Measurements from ENCODE around the gene GPR183.

The GPR183 gene, protein sequence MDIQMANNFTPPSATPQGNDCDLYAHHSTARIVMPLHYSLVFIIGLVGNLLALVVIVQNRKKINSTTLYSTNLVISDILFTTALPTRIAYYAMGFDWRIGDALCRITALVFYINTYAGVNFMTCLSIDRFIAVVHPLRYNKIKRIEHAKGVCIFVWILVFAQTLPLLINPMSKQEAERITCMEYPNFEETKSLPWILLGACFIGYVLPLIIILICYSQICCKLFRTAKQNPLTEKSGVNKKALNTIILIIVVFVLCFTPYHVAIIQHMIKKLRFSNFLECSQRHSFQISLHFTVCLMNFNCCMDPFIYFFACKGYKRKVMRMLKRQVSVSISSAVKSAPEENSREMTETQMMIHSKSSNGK

DNA sequence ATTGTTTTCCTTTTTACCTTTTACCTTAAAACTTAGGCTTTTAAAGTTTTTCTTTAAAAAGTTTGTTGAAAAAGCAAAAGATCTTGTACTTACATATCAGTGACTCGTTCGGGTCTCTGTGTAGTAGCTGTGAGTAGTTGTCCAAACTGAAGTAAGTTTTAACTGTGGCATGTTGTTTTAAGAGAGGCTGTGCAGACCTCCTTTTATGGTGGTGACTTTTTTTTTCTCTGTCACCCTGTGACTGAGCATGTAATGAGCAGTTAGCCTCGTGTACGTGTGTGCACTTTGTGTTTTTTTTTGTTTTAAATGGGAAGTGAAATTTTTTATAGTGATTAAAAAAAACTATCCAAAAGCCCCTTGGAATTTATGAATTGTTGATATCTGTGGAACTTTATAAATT lies at the start of gene GPR183:
Gene GPR183, minus strand, starts transcription at position 153 of the 400 bp plus-strand sequence. CDS start 11,254 bp downstream, outside the sequence.
- H3K27me3 Mint-ChIP-seq (ENCODE audit: low read depth): no peaks in the 10 kb centered on the region
- H3K36me3 Mint-ChIP-seq (ENCODE audit: low read depth): peaks cover 53% of the 10 kb centered on the region
- DNase-seq (ENCODE audit: low spot score): no peak
- no peaks in the 10 kb centered on the region for H3K9me3 Mint-ChIP-seq
- H3K27ac Mint-ChIP-seq: peak within 1 kb of the TSS; percentile 89
- peaks cover 58% of the 10 kb centered on the region for H3K4me1 Mint-ChIP-seq (ENCODE audit: low read depth)
- H3K4me3 Mint-ChIP-seq: peak within 1 kb of the TSS; percentile 92

DNA sequence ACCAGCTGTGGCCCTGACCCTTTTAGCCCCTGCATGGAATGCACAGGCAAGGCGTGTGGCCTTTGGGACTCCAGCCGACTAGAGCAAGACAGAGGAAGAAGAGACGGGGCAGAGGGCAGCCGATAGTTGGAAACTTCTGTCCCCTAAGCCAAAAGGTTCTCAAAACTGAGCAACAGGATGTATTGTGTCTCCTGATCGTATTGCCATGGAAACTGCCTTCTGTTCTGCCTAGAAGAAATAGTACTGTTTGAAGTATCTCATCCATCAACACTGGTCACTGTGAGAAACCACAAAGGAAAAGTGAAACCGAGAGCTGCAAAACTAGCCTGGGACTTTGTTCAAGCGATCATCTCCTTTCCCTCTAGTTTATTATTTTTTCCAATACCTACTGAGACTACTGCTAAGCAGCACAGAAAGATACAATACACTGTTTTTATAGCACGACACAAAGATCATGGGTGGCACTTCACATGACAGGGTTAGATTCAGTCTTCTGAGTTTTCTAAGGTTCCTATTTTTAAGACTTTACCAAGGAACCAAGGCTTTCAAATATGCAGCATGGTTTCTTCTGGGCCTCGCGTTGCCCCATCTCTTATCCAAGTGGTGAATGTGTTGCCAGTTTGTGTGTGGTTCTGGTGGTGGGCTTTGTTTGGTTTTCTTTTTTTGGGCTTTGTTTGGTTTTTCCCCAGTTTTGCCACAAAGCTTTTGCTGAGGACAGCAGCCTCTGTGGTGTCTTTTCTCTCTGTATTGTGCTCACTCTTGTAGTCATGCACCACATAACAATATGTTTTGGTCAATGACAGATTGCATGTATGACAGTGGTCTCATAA lies 49.3 kb upstream of the GPR183 start:
- peak overlapping the region; percentile 97 for H3K27ac Mint-ChIP-seq
- H3K36me3 Mint-ChIP-seq (ENCODE audit: low read depth): peaks cover 52% of the 10 kb centered on the region
- DNase-seq (ENCODE audit: low spot score): peak; percentile 77
- H3K4me3 Mint-ChIP-seq: peak overlapping the region; percentile 71
- H3K27me3 Mint-ChIP-seq (ENCODE audit: low read depth): no peaks in the 10 kb centered on the region
- no peaks in the 10 kb centered on the region for H3K9me3 Mint-ChIP-seq
- peaks cover 92% of the 10 kb centered on the region for H3K4me1 Mint-ChIP-seq (ENCODE audit: low read depth)

DNA sequence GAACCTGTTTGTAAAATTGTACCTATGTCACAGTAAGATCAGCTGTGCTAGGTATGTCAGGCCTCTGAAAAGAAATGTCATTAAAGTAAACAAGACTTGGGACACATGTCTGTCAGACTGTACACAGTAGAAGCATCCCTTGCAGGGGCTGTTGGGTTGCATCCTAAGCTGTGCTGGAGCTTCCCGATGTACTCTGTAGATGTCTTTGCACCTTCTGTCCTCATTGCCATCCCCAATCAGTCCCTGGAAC lies 48.7 kb upstream of the GPR183 start:
- Mint-ChIP-seq H3K4me1 (ENCODE audit: low read depth) (peaks cover 91% of the 10 kb centered on the region), H3K27me3 (ENCODE audit: low read depth) (no peaks in the 10 kb centered on the region), H3K9me3 (no peaks in the 10 kb centered on the region), H3K4me3 (peak overlapping the region; percentile 71), H3K36me3 (ENCODE audit: low read depth) (peaks cover 51% of the 10 kb centered on the region), H3K27ac (peak overlapping the region; percentile 97)
- DNase-seq (ENCODE audit: low spot score): no peak

DNA sequence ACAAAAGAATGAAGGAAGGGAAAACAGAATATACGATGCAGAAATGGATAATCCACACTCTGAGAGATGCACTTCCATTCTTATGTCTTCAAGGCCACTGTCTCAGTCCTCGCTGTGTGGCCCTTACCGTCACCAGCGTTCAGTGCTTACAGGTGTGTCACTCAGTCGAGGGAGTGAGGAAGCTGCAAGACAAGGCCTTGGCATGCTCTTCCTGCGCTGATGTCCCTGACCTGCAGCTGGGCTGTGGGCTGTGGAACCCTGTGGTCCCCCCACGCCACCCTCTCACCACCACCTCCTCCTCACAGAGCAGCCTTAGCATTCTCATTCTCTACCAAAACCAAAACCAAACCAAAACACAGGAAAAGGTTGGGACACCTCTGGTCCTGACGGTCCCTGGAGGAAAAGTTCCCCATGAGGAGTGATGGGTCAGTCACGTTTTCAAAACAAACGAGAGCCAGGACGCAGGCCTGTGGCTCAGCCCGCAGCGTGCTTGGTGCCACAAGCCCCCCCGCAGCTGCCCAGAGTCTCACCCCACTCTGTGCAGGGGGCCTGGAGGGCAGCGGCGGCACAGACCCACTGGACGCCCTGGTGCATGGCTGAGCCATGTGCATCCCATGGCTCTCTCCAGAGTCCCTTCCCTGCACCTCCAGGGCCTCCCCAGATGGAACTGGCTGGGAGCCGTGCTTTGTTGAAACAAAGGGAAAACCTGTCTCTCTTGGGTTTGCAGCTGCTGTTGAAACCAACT lies 48.2 kb upstream of the GPR183 start:
- Mint-ChIP-seq H3K27ac (peak overlapping the region; percentile 97), H3K4me1 (ENCODE audit: low read depth) (peaks cover 91% of the 10 kb centered on the region), H3K36me3 (ENCODE audit: low read depth) (peaks cover 50% of the 10 kb centered on the region)

DNA sequence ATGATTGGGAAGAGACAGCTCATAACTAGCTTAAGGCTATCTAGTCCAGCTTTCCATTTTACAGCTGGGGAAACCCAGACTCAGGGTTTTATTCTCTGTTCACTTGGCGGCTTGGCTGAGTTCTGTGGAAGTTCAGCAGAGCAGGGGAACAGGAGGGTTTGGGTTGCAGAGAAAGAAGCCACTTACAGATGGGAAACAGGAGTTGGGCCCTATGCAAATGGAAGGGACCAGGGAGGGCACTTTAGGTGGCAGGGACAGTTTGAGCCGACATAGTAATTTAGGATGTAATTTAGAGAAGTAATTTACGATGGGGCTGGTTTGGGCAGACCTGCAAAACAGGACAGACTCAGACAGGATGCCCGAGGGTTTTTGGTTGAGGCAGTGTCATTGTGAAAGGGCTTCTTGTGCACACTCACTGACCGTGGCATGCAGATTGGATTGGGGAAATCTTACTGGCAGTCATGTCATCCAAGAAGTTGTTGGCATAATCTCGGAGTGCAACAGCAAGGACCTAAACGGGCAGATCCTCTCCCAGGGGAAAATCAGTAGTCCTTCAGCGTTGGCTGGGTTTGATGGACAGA lies 47.3 kb upstream of the GPR183 start:
- Mint-ChIP-seq H3K27ac (peak overlapping the region; percentile 97), H3K36me3 (ENCODE audit: low read depth) (peaks cover 48% of the 10 kb centered on the region), H3K27me3 (ENCODE audit: low read depth) (no peaks in the 10 kb centered on the region), H3K9me3 (no peaks in the 10 kb centered on the region), H3K4me3 (peak overlapping the region; percentile 70), H3K4me1 (ENCODE audit: low read depth) (peaks cover 83% of the 10 kb centered on the region)
- peak; percentile 52 for DNase-seq (ENCODE audit: low spot score)

More for the DNA sequence above, 48.2 kb upstream of the GPR183 start:
- DNase-seq (ENCODE audit: low spot score): no peak
- peak overlapping the region; percentile 71 for H3K4me3 Mint-ChIP-seq
- H3K27me3 Mint-ChIP-seq (ENCODE audit: low read depth): no peaks in the 10 kb centered on the region
- no peaks in the 10 kb centered on the region for H3K9me3 Mint-ChIP-seq

DNA sequence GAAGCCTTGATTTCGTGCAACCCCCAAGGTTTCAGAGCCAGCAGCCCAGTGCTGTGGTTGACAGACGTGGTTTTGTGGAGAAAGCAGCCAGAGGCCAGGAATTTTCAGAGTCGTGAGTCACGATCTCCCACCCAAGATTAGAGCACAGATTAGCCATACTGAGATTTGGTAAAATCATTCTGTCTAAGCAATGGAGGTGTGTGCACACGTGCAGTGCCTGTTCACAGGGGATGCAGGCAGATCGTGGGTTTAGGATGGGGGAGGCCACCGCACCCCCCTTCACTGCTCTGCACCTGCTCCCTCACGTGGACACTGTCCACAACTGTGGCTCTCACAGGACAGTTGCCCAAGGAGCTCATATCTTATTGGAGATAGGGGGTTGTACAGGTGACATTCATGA lies 46.6 kb upstream of the GPR183 start:
- H3K4me3 Mint-ChIP-seq: peak overlapping the region; percentile 70
- peaks cover 78% of the 10 kb centered on the region for H3K4me1 Mint-ChIP-seq (ENCODE audit: low read depth)
- H3K36me3 Mint-ChIP-seq (ENCODE audit: low read depth): peaks cover 47% of the 10 kb centered on the region
- H3K27ac Mint-ChIP-seq: peak overlapping the region; percentile 97
- no peaks in the 10 kb centered on the region for H3K9me3 Mint-ChIP-seq
- DNase-seq (ENCODE audit: low spot score): peak; percentile 52
- no peaks in the 10 kb centered on the region for H3K27me3 Mint-ChIP-seq (ENCODE audit: low read depth)

DNA sequence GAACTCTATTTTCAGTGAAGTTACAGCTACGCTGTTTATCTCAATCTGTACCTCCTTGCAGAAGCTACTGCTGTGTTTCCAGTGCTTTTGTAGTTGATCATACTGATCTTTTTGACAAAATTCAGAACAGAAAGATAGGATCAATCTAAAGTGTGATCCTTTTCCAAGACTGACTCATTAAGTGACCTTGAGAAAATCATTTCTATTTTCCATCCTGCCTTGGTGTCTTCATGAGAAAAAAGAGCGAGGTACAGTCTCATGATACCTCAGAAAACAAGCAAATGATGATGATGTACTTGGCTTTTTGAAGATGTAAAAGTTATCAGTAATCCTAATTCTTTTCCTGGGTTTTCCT lies 46.0 kb upstream of the GPR183 start:
- H3K36me3 Mint-ChIP-seq (ENCODE audit: low read depth): peaks cover 45% of the 10 kb centered on the region

DNA sequence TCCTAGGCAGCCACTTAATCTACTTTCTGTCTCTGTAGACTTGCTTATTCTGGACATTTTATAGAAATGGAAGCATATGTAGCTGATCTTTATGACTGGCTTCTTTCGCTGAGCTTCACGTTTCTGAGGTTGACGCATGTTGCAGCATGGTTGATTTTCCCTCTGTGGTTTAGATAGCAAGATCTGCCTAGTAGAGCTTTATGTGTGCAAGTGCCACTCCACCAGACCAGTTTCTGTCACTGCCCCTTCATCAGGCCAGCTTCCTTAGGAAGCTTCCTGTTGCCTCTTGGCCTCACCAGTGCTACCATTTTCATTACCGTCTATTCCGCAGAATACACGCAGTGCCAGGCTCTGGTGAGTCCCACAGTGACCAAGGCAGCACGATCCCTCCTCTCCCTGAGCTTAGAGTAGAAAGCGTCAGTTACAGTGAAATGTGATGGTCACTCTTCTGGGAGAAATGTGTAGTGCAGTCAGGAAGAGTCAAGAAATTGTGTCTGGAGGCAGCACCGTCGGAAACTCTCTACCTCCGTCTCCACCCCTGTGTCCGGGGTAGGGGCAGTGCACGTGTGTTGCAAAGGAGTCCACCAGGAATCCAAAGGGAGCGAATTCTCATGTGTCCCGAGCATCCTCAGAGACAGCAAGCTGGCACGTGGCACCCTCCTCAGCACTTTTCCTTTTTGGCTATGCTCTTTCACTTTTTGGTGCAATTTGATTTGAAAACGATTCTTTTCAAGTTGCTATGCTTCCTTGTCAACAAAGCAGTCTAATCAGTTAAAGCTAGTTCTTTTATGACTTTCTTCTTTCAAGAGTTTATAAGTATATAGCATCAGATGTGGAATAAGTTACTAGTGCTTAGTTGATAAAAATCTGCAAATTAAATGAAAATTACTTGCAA lies 45.4 kb upstream of the GPR183 start:
- DNase-seq (ENCODE audit: low spot score): peak; percentile 61
- peak overlapping the region; percentile 92 for H3K27ac Mint-ChIP-seq
- no peaks in the 10 kb centered on the region for H3K27me3 Mint-ChIP-seq (ENCODE audit: low read depth)
- peaks cover 46% of the 10 kb centered on the region for H3K36me3 Mint-ChIP-seq (ENCODE audit: low read depth)
- peaks cover 73% of the 10 kb centered on the region for H3K4me1 Mint-ChIP-seq (ENCODE audit: low read depth)
- H3K4me3 Mint-ChIP-seq: peak overlapping the region; percentile 70
- H3K9me3 Mint-ChIP-seq: no peaks in the 10 kb centered on the region

More for the DNA sequence above, 46.0 kb upstream of the GPR183 start:
- peak overlapping the region; percentile 70 for H3K4me3 Mint-ChIP-seq
- H3K9me3 Mint-ChIP-seq: no peaks in the 10 kb centered on the region
- H3K27ac Mint-ChIP-seq: peak overlapping the region; percentile 92
- peaks cover 75% of the 10 kb centered on the region for H3K4me1 Mint-ChIP-seq (ENCODE audit: low read depth)
- no peak for DNase-seq (ENCODE audit: low spot score)
- H3K27me3 Mint-ChIP-seq (ENCODE audit: low read depth): no peaks in the 10 kb centered on the region

DNA sequence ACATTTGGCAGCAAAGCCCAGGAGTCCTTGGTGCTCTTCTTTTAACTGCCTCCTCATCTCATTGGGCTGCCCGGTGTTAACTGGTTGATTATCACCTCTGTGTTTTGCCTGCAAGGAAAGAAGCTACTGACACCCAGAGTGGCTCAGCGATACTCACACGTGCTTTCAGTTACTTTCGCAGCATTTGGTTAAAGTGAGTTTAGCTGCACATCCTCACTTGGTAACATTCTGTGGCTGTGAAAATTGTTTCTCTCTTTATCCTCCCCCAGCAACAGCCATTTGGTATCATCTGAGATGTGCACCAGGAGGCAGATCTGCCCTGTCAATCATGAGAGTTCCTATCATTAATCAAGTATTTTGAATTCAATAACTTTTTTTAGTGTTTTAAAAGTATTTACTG lies 44.6 kb upstream of the GPR183 start:
- Mint-ChIP-seq H3K36me3 (ENCODE audit: low read depth) (peaks cover 53% of the 10 kb centered on the region), H3K27me3 (ENCODE audit: low read depth) (no peaks in the 10 kb centered on the region), H3K4me1 (ENCODE audit: low read depth) (peaks cover 72% of the 10 kb centered on the region), H3K27ac (peak overlapping the region; percentile 92), H3K9me3 (no peaks in the 10 kb centered on the region), H3K4me3 (peak overlapping the region; percentile 70)
- peak; percentile 40 for DNase-seq (ENCODE audit: low spot score)

DNA sequence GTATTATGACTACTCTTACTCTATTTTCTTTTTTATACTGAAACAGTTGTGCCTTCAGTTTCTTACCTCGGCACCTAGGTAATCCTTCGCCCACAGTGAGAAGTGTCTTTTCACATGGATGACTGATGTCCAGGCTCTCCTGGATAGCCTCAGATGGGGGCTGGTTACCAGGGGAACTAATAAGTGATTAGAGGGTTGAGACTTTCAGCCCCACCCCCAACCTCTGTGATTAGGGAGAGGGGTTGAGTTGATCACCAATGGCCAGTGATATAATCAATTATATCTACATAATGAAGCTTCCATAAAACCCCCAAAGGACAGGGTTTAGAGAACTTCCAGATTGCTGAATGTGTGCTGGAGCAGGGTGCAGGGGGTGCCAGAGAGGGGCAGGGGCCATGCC lies 43.0 kb upstream of the GPR183 start:
- H3K27ac Mint-ChIP-seq: peak overlapping the region; percentile 10
- H3K36me3 Mint-ChIP-seq (ENCODE audit: low read depth): peaks cover 56% of the 10 kb centered on the region
- no peaks in the 10 kb centered on the region for H3K27me3 Mint-ChIP-seq (ENCODE audit: low read depth)

DNA sequence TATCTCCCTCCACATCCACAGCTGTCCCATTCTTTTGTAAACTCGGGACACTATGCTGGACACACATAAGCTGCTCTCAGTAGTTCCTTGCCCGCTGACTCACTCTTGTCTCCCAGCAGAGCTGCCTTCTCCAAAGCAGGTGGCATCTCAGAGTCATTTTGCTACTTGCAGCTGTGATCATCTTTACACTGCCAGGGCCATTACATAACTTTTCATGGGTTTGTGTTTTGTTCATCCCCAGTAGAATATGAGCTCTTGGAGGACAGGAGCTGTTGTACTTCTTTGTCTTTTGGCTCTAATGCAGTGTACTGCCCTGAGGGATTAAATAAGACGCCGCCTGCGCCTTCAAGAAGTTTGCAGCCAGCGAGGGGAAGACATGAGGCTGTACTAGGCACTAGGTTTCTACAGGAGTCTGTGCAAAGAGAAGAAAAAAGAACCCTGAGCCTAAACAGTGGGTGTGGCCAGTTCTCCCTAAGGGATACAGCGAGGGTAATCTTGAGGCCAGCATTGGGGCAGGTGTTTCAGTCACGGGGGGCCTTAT lies 40.8 kb upstream of the GPR183 start:
- Mint-ChIP-seq H3K4me3 (no peak overlapping the region), H3K27me3 (ENCODE audit: low read depth) (no peaks in the 10 kb centered on the region), H3K9me3 (no peaks in the 10 kb centered on the region), H3K36me3 (ENCODE audit: low read depth) (peaks cover 66% of the 10 kb centered on the region), H3K4me1 (ENCODE audit: low read depth) (peaks cover 43% of the 10 kb centered on the region), H3K27ac (no peak overlapping the region)
- DNase-seq (ENCODE audit: low spot score): no peak

More for the DNA sequence above, 43.0 kb upstream of the GPR183 start:
- Mint-ChIP-seq H3K4me1 (ENCODE audit: low read depth) (peaks cover 60% of the 10 kb centered on the region), H3K4me3 (no peak overlapping the region), H3K9me3 (no peaks in the 10 kb centered on the region)
- DNase-seq (ENCODE audit: low spot score): no peak

DNA sequence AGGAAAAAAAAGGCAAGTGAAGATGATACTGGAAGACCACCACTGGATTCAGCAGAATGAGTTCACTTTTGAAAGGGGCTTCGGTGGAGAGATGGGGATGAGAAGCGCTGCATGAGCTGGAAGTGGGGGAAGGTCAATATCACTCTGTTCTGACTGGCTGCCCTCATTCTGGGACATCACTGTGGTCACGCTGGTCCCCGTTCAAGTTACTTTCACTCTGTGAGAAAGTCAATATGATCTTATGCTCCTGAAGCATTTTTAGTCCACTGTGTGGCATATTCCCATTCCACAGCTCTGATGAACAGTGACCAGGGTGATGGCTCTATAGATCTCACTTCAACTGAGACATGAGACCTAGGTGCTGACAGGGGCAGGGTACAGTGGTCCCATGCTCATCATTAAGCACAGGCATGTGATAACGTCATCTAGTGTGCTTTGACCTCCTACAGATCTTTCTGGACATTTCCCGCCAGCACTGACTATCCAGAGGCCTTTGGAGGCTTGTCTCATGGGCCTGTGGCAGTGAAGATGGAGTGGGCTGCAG lies 40.2 kb upstream of the GPR183 start:
- no peaks in the 10 kb centered on the region for H3K27me3 Mint-ChIP-seq (ENCODE audit: low read depth)
- peaks cover 37% of the 10 kb centered on the region for H3K4me1 Mint-ChIP-seq (ENCODE audit: low read depth)
- peaks cover 67% of the 10 kb centered on the region for H3K36me3 Mint-ChIP-seq (ENCODE audit: low read depth)
- DNase-seq (ENCODE audit: low spot score): no peak
- no peaks in the 10 kb centered on the region for H3K9me3 Mint-ChIP-seq
- H3K27ac Mint-ChIP-seq: no peak overlapping the region
- no peak overlapping the region for H3K4me3 Mint-ChIP-seq

Measured in T-helper 2 cell treated with Interferon-gamma antibody and Interleukin-4, amounts not matched to agents 5 μg/mL and 100 μg/mL, for 36 hours (primary cell).